ENCODE results near the gene TEAD1.

- TF ChIP-seq NR2F2 (IDR thresholded peaks at IDR 0.05) (no peak), GABPA (IDR thresholded peaks at IDR 0.05 in 1 of 2, conservative IDR thresholded peaks at IDR 0.05 in 1 of 2) (no peak), CTCF (IDR thresholded peaks at IDR 0.05; ENCODE audit: low read depth, low read length, missing input control) (no peak), MAX (IDR thresholded peaks at IDR 0.05) (no peak), RAD21 (IDR thresholded peaks at IDR 0.05) (no peak), REST (IDR thresholded peaks at IDR 0.05) (no peak), JUND (IDR thresholded peaks at IDR 0.05) (no peak), TAF1 (conservative IDR thresholded peaks at IDR 0.05) (no peak)
Observed at GRCh38 chr11:12719221-12719620, 45.0 kb downstream of the TEAD1 start.

Measured in liver (tissue), 3 donors.